Lower leg skin (tissue), 4 donors: ENCODE measurements around the gene BBS9. TPM values are rescaled to one million over a fixed set of nuclear protein-coding genes. Genes with fewer than 3 reads are reported as not detected.

Experiments used
- DNase-seq, 2 donors: peaks; one replicate each; pipeline ENCODE4 v3.0.0-alpha.2; 2019; ENCODE audit warnings: low spot score in 2 of 2
- H3K4me3 ChIP-seq: fragments of 200-600 bp; sonication (generic); 2 replicates; pipeline ENCODE4 v1.5.1; 2017; ENCODE audit warnings: mild to moderate bottlenecking, low read depth; ENCODE audit not compliant: poor library complexity, severe bottlenecking
- POLR2A ChIP-seq, 2 donors: fragments of 450-650 bp; IDR thresholded peaks; one replicate each; pipeline ENCODE4 v1.6.1; 2016 to 2017; ENCODE audit warnings: antibody characterized with exemption in 2 of 2, mild to moderate bottlenecking in 1 of 2, moderate library complexity in 1 of 2
- WGBS, 2 donors: methylation state at CpG; one replicate each; pipeline ENCODE4 v1.1.5; 2018; 5-methylcytosine and 5-hydroxymethylcytosine counted together
- intact Hi-C: fragments of 100-400 bp; cut with DNase I; formaldehyde crosslinking; loops from one replicate; pipeline ENCODE4 v1.15.0; 2023; ENCODE audit warnings: low total_unique reads
- total RNA-seq, 4 donors: library from RNA; depleted of rRNA; stranded (reverse); fragments of >200 nt; gene quantifications; one replicate each; pipeline ENCODE4 v1.1.0, GENCODE V29; 2016
- TF ChIP-seq, protein P1 (sequence below), 3 donors: fragments of 450-650 bp; IDR thresholded peaks; one replicate each; pipeline ENCODE4 v1.5.1; 2016; ENCODE audit warnings: antibody characterized with exemption in 3 of 3, mild to moderate bottlenecking in 3 of 3, moderate library complexity in 2 of 3

BBS9 gene
- total RNA-seq, 4 donors from 2014 or later: 10.1 to 25.1 (median 11.2) TPM

GRCh38 chr7:33651998-33652515, 522.7 kb downstream of the BBS9 start:
- TF ChIP-seq, protein P1, sequence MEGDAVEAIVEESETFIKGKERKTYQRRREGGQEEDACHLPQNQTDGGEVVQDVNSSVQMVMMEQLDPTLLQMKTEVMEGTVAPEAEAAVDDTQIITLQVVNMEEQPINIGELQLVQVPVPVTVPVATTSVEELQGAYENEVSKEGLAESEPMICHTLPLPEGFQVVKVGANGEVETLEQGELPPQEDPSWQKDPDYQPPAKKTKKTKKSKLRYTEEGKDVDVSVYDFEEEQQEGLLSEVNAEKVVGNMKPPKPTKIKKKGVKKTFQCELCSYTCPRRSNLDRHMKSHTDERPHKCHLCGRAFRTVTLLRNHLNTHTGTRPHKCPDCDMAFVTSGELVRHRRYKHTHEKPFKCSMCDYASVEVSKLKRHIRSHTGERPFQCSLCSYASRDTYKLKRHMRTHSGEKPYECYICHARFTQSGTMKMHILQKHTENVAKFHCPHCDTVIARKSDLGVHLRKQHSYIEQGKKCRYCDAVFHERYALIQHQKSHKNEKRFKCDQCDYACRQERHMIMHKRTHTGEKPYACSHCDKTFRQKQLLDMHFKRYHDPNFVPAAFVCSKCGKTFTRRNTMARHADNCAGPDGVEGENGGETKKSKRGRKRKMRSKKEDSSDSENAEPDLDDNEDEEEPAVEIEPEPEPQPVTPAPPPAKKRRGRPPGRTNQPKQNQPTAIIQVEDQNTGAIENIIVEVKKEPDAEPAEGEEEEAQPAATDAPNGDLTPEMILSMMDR (IDR thresholded peaks at IDR 0.05): no peak
- no peak for TF ChIP-seq POLR2A (IDR thresholded peaks at IDR 0.05)
- DNase-seq: no peak
- intact Hi-C loops: no loop called here
- WGBS, 2 donors: 74 to 88% methylated on average over 3 of the region's 3 CpGs
- H3K4me3 ChIP-seq: no peak overlapping the region

DNA sequence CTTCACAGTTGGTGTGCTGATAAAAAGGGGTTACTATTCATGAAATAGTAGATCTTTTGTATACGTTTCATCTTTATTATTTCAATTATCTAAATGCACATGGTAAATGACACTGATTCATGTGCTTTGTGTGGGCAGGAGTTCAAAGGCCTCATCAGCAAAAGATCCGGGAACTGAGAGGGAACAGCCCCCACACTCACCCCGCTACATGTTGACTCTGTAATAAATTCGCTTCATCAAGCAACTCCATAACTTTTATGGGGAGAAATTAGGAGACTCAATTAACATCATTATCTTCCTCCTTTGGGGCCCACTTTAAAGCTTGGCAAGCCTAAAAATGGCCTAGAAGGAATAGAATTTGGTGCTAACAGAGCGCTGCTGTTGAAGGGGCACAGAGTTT, 525.3 kb downstream of the BBS9 start:
- H3K4me3 ChIP-seq: no peak overlapping the region
- no peak for TF ChIP-seq POLR2A (IDR thresholded peaks at IDR 0.05)
- TF ChIP-seq, protein P1 (IDR thresholded peaks at IDR 0.05): no peak
- intact Hi-C loops: no loop called here
- DNase-seq: no peak
- 92% methylated on average over 5 of the region's 5 CpGs for WGBS, 2 donors

Other genes with a start within 250 kb of the BBS9 start
- 10 to 100 TPM; 24.3 to 38.9 (median 35.5) TPM for gene KBTBD2, start 237.8 kb upstream of the BBS9 start, total RNA-seq
- 100 to 1,000 TPM in 3 of 4 donors, 10 to 100 TPM in 1; 81.8 to 164 (median 130) TPM for gene FKBP9, start 172.1 kb upstream of the BBS9 start, total RNA-seq
- 10 to 100 TPM; 30.6 to 44.6 (median 38.9) TPM for gene NT5C3A, start 66.8 kb upstream of the BBS9 start, total RNA-seq
- gene RP9, start 20.2 kb upstream of the BBS9 start, total RNA-seq: 10 to 100 TPM in 1 of 4 donors, 1 to 10 TPM in 3; 5.2 to 16.1 (median 7.3) TPM